ENCODE results near the gene GPR63.
"Not testable (repeated sequence)": the region's sequence is repeated elsewhere in the genome, so short reads cannot be mapped to it uniquely, and the experiment has no call there.

The GPR63 gene

GRCh38 chr6:96837081-96837971 is at the start of gene GPR63:
Gene GPR63 (minus strand): TSS chr6:96837477. CDS start chr6:96799731, 37,746 bp downstream.
- Mint-ChIP-seq H3K4me1 (ENCODE audit: low read depth) (peaks cover 16% of the 10 kb centered on the region), H3K27ac (peak within 1 kb of the TSS; percentile 42), H3K9me3 (ENCODE audit: low read depth) (no peaks in the 10 kb centered on the region), H3K27me3 (peaks cover 41% of the 10 kb centered on the region), H3K36me3 (no peaks in the 10 kb centered on the region), H3K4me3 (peak within 1 kb of the TSS; percentile 86)

- peaks cover 12% of the 10 kb centered on the region for H3K4me1 Mint-ChIP-seq (ENCODE audit: low read depth)
- no peak overlapping the region for H3K4me3 Mint-ChIP-seq
- H3K27me3 Mint-ChIP-seq = no peaks in the 10 kb centered on the region
- H3K36me3 Mint-ChIP-seq = no peaks in the 10 kb centered on the region
- no peaks in the 10 kb centered on the region for H3K9me3 Mint-ChIP-seq (ENCODE audit: low read depth)
- H3K27ac Mint-ChIP-seq = no peak overlapping the region
Measured at GRCh38 chr6:96886519-96886918, 49.2 kb upstream of the GPR63 start.

- H3K27ac Mint-ChIP-seq; H3K36me3 Mint-ChIP-seq; H3K27me3 Mint-ChIP-seq; H3K9me3 Mint-ChIP-seq (ENCODE audit: low read depth); H3K4me3 Mint-ChIP-seq: not testable (repeated sequence)
- peaks cover 12% of the 10 kb centered on the region for H3K4me1 Mint-ChIP-seq (ENCODE audit: low read depth)
Measured at GRCh38 chr6:96885187-96885631, 47.9 kb upstream of the GPR63 start.

- Mint-ChIP-seq H3K4me3 (no peak overlapping the region), H3K4me1 (ENCODE audit: low read depth) (peaks cover 2% of the 10 kb centered on the region), H3K27me3 (peaks cover 1% of the 10 kb centered on the region), H3K9me3 (ENCODE audit: low read depth) (no peaks in the 10 kb centered on the region), H3K36me3 (no peaks in the 10 kb centered on the region), H3K27ac (no peak overlapping the region)
Measured at GRCh38 chr6:96878143-96878542, 40.9 kb upstream of the GPR63 start.

- Mint-ChIP-seq H3K27ac (no peak overlapping the region), H3K4me3 (no peak overlapping the region), H3K4me1 (ENCODE audit: low read depth) (peaks cover 2% of the 10 kb centered on the region), H3K27me3 (peaks cover 1% of the 10 kb centered on the region), H3K9me3 (ENCODE audit: low read depth) (no peaks in the 10 kb centered on the region), H3K36me3 (no peaks in the 10 kb centered on the region)
Measured at GRCh38 chr6:96876886-96877545, 39.7 kb upstream of the GPR63 start.

- peaks cover 7% of the 10 kb centered on the region for H3K27me3 Mint-ChIP-seq
- H3K4me1 Mint-ChIP-seq (ENCODE audit: low read depth) = peaks cover 2% of the 10 kb centered on the region
Measured at GRCh38 chr6:96872976-96873375, 35.7 kb upstream of the GPR63 start.

GRCh38 chr6:96865055-96865405 is 27.8 kb upstream of the GPR63 start:
- no peak overlapping the region for H3K4me3 Mint-ChIP-seq

More at GRCh38 chr6:96872976-96873375, 35.7 kb upstream of the GPR63 start:
- no peaks in the 10 kb centered on the region for H3K9me3 Mint-ChIP-seq (ENCODE audit: low read depth)
- no peak overlapping the region for H3K27ac Mint-ChIP-seq
- no peak overlapping the region for H3K4me3 Mint-ChIP-seq
- H3K36me3 Mint-ChIP-seq = no peaks in the 10 kb centered on the region

GRCh38 chr6:96864216-96865054 is 27.2 kb upstream of the GPR63 start:
- Mint-ChIP-seq H3K4me3 (no peak overlapping the region), H3K27me3 (peaks cover 21% of the 10 kb centered on the region), H3K27ac (no peak overlapping the region), H3K4me1 (ENCODE audit: low read depth) (no peaks in the 10 kb centered on the region), H3K36me3 (no peaks in the 10 kb centered on the region), H3K9me3 (ENCODE audit: low read depth) (no peaks in the 10 kb centered on the region)

More at GRCh38 chr6:96865055-96865405, 27.8 kb upstream of the GPR63 start:
- H3K36me3 Mint-ChIP-seq = no peaks in the 10 kb centered on the region
- H3K27me3 Mint-ChIP-seq = peaks cover 22% of the 10 kb centered on the region
- no peak overlapping the region for H3K27ac Mint-ChIP-seq
- H3K9me3 Mint-ChIP-seq (ENCODE audit: low read depth) = no peaks in the 10 kb centered on the region
- H3K4me1 Mint-ChIP-seq (ENCODE audit: low read depth) = no peaks in the 10 kb centered on the region

GRCh38 chr6:96862560-96862959 is 25.3 kb upstream of the GPR63 start:
- Mint-ChIP-seq H3K27ac (no peak overlapping the region), H3K4me3 (no peak overlapping the region), H3K27me3 (peaks cover 20% of the 10 kb centered on the region), H3K4me1 (ENCODE audit: low read depth) (no peaks in the 10 kb centered on the region), H3K9me3 (ENCODE audit: low read depth) (no peaks in the 10 kb centered on the region), H3K36me3 (no peaks in the 10 kb centered on the region)

- Mint-ChIP-seq H3K36me3 (no peaks in the 10 kb centered on the region), H3K27me3 (peaks cover 20% of the 10 kb centered on the region), H3K27ac (no peak overlapping the region), H3K4me1 (ENCODE audit: low read depth) (no peaks in the 10 kb centered on the region), H3K4me3 (no peak overlapping the region), H3K9me3 (ENCODE audit: low read depth) (no peaks in the 10 kb centered on the region)
Measured at GRCh38 chr6:96861588-96861987, 24.3 kb upstream of the GPR63 start.

- H3K27ac Mint-ChIP-seq = no peak overlapping the region
Measured at GRCh38 chr6:96856856-96857255, 19.6 kb upstream of the GPR63 start.

GRCh38 chr6:96853083-96853482 is 15.8 kb upstream of the GPR63 start:
- H3K4me1 Mint-ChIP-seq (ENCODE audit: low read depth) = no peaks in the 10 kb centered on the region
- no peaks in the 10 kb centered on the region for H3K27me3 Mint-ChIP-seq
- no peak overlapping the region for H3K4me3 Mint-ChIP-seq
- no peaks in the 10 kb centered on the region for H3K9me3 Mint-ChIP-seq (ENCODE audit: low read depth)
- H3K36me3 Mint-ChIP-seq = no peaks in the 10 kb centered on the region
- no peak overlapping the region for H3K27ac Mint-ChIP-seq

More at GRCh38 chr6:96856856-96857255, 19.6 kb upstream of the GPR63 start:
- Mint-ChIP-seq H3K4me1 (ENCODE audit: low read depth) (no peaks in the 10 kb centered on the region), H3K4me3 (no peak overlapping the region), H3K27me3 (peaks cover 7% of the 10 kb centered on the region), H3K36me3 (no peaks in the 10 kb centered on the region), H3K9me3 (ENCODE audit: low read depth) (no peaks in the 10 kb centered on the region)

GRCh38 chr6:96852605-96853004 is 15.3 kb upstream of the GPR63 start:
- Mint-ChIP-seq H3K4me1 (ENCODE audit: low read depth) (no peaks in the 10 kb centered on the region), H3K36me3 (no peaks in the 10 kb centered on the region), H3K27ac (no peak overlapping the region)

GRCh38 chr6:96851858-96852257 is 14.6 kb upstream of the GPR63 start:
- Mint-ChIP-seq H3K27ac (no peak overlapping the region), H3K9me3 (ENCODE audit: low read depth) (peaks cover 3% of the 10 kb centered on the region), H3K27me3 (no peaks in the 10 kb centered on the region), H3K4me1 (ENCODE audit: low read depth) (no peaks in the 10 kb centered on the region), H3K36me3 (no peaks in the 10 kb centered on the region), H3K4me3 (no peak overlapping the region)

More at GRCh38 chr6:96852605-96853004, 15.3 kb upstream of the GPR63 start:
- H3K9me3 Mint-ChIP-seq (ENCODE audit: low read depth) = peaks cover 1% of the 10 kb centered on the region
- H3K27me3 Mint-ChIP-seq = no peaks in the 10 kb centered on the region
- H3K4me3 Mint-ChIP-seq = no peak overlapping the region

- Mint-ChIP-seq H3K27ac (no peak overlapping the region), H3K4me3 (no peak overlapping the region), H3K27me3 (peaks cover 5% of the 10 kb centered on the region), H3K36me3 (peaks cover 3% of the 10 kb centered on the region), H3K9me3 (ENCODE audit: low read depth) (peaks cover 3% of the 10 kb centered on the region), H3K4me1 (ENCODE audit: low read depth) (no peaks in the 10 kb centered on the region)
Measured at GRCh38 chr6:96849615-96850014, 12.3 kb upstream of the GPR63 start.

Measured in activated naive CD8-positive, alpha-beta T cell (primary cell).